Stimulated activated CD4-positive, alpha-beta T cell treated with anti-CD3 and anti-CD28 coated beads, Interleukin-4, amount 100 ng/mL, for 1 hour (primary cell): ENCODE data around the gene CDC5L.
"Not testable (repeated sequence)": the region's sequence is repeated elsewhere in the genome, so short reads cannot be mapped to it uniquely, and the experiment has no call there.

ENCODE experiments used
- DNase-seq: peaks from one replicate; pipeline ENCODE4 v3.0.0-alpha.2; 2020

CDC5L gene

GRCh38 chr6:44422531-44422930 is 35.0 kb downstream of the CDC5L start:
- no peak for DNase-seq

DNA sequence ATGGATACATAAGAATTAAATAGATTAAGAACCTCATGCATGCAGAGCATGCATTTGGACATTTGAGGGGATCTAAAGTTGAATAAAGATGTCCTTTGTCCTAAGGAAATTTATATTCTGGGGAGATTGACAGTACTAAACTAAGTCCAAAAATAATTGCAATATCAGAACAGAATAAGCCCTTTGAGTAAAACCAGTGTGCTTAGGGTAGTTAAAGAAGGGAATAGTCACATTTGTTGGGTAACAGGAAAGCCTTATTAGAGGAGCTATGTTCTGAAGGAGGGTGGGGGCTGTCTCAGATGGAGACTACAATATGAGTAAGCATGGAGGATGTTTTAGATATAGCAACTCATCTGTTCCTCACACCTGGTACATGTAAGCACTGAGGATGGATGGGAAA is 35.8 kb downstream of the CDC5L start:
- DNase-seq, result no peak

DNA sequence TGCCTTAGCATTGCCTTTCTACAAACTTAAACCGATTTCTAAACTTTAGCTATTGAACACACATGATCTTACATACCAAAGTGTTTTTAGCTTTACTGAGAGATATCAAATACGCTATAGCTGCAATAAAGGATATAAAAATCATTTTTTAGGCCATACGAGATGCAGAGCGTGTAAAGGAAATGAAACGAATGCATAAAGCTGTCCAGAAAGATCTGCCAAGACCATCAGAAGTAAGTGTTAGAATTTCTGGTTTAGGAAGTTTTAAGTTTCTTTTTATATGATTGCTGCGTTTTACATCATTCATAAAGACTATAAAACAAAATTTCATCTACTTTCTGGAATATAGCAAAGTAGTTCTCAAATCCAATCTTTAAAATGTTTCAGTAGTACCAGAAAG is 38.4 kb downstream of the CDC5L start:
- no peak for DNase-seq

- DNase-seq, result no peak
Measured at GRCh38 chr6:44428682-44429081, 41.2 kb downstream of the CDC5L start.

- DNase-seq, result no peak
Measured at GRCh38 chr6:44430326-44430725, 42.8 kb downstream of the CDC5L start.

- DNase-seq, result peak; percentile 29
Measured at GRCh38 chr6:44431118-44431725, 43.7 kb downstream of the CDC5L start.

GRCh38 chr6:44432227-44432626 is 44.7 kb downstream of the CDC5L start:
- DNase-seq, result no peak

GRCh38 chr6:44432726-44433125 is 45.2 kb downstream of the CDC5L start:
- DNase-seq, result no peak

GRCh38 chr6:44435500-44435899 is 48.0 kb downstream of the CDC5L start:
- no peak for DNase-seq

DNA sequence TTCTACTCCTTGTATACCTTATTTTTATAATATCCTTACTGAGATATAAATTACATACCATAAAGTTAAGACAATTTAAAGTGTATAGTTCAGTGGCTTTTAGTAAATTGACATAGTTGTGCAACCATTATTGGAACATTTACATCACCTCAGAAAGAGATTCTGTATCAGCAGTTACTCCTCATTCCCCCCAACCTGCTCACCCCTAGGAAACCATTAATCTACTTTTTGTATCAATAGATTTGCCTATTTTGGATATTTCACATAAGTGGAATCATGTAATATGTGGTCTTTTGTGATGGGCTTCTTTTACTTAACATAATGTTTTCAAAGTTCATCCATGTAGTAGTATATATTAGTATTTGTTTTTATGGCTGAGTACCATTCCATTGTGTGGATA is 51.3 kb downstream of the CDC5L start:
- no peak for DNase-seq

DNA sequence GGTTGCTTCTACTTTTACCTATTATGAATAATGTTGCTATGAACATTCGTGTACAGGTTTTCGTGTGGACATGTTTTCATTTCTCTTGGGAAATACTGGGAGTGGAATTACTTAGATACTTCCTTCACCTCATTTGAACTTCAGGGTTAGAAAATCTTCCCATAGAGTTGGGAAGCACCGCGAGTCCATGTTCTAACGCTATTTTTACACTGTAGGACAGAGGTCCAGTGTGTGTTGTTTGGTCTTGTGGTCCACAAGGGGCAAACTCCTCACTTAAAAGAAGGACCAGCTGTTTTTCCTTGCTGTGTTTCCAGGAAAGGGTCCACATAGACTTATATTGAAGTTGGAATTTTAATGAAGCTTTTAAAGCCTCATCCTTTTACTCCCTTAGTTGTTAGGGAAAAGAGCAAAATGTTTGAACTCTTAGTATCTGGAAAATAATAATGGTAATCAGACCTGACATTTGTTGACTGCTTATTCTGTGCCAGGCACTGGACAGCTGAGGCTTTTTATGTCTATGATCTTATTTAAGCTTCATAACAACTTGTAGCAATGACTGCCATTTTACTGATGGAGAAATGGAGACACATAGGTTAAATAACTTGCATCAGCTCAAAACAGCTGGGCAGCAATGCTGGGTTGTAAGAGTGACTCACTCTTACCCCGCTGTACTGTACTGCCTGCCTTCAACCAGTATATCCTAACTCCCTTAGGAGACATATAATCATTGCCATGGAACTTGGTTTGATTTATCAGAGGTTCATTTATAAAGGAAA is 52.0 kb downstream of the CDC5L start:
- DNase-seq, result no peak

- no peak for DNase-seq
Measured at GRCh38 chr6:44441091-44441855, 53.8 kb downstream of the CDC5L start.

- DNase-seq, result no peak
Measured at GRCh38 chr6:44442236-44442635, 54.7 kb downstream of the CDC5L start.

GRCh38 chr6:44442833-44443444 is 55.4 kb downstream of the CDC5L start:
- DNase-seq, result no peak

DNA sequence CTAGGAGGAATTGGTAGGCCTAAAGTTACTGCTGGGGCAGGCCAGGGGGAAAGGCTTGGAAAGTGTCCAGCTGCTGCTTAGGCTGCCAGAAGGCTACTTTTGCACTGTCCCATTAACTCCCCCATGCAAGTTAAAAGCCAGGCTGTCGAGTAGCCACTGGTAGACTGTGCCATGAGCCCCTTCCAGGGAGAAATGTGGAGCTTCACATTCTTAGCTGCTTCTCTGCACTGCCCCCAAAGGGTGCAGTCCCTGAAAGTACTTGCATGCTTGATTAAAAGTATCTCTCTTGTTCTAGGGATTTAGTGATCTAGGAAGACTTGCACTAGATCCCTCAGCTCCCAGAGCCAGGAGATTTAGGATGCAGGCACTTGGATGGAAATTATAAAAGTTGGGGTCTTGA is 57.3 kb downstream of the CDC5L start:
- DNase-seq, result no peak

DNA sequence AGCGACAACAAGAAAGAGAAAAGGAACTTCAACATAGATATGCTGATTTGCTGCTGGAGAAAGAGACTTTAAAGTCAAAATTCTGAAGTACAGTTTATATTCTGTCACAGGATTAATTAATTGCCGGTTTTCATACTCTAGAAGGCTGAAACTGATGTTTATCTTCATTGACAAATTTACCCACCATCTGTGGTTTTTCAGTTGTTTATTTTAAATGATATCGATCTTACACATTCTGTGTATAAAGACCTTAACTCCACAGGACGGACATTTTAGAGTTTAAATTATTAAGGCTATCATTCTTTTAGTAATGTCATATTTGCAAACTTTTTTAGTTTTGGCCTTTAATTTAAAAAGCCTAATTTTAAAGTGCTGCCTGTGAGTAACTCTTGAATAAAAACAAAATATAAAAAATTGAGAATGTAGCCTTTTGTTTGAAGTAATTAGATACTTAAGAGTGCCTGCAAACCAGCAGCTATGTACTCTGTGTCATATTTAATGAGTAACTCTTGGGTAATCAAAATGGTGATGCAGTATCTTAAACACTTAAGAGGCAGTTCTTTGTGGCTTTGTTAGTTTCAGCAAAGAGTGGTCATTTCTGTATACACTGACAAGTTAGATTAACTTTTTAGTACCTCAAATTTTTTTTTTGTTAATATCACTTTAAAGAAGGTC is 59.3 kb downstream of the CDC5L start:
- DNase-seq, result no peak

GRCh38 chr6:44449181-44449580 is 61.7 kb downstream of the CDC5L start:
- not testable (repeated sequence) for DNase-seq

GRCh38 chr6:44451803-44452695 is 64.5 kb downstream of the CDC5L start:
- DNase-seq, result no peak

GRCh38 chr6:44452725-44453124 is 65.2 kb downstream of the CDC5L start:
- DNase-seq, result no peak

DNA sequence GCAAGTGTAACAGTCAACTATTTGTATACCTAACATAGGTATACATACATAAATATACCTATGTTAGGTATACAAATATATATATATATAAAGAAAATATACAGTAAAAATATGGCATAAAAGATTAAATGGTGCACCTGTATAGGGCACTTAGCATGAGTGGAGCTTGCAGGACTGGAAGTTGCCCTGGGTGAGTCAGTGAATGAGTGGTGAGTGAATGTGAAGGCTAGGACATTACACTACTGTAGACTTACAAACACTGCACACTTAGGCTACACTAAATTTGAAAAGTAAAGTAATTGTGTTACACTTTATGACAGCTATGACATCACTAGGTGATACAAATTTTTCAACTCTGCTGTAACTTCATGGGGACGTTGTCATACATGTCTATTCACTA is 65.6 kb downstream of the CDC5L start:
- DNase-seq, result no peak

GRCh38 chr6:44454198-44454597 is 66.7 kb downstream of the CDC5L start:
- DNase-seq, result no peak
